H1 (cell line): ENCODE data around the gene CAMKK1.

ENCODE experiments used
- CBX5 ChIP-seq: fragments of 300-800, 300-1000 bp; sonication (generic); IDR thresholded peaks from 2 replicates; pipeline ENCODE4 v1.7.1; 2016; ENCODE audit warnings: antibody characterized with exemption, low read length, low read depth
- CTCF ChIP-seq, 3 experiments: IDR thresholded peaks; 1 replicate in 2 of 3; 2 replicates in 1 of 3; pipeline versions ENCODE4 v1.5.1 to v1.6.1; 2011; ENCODE audit warnings: low read length in 3 of 3, mild to moderate bottlenecking in 3 of 3, inconsistent platforms in 2 of 3, low read depth in 1 of 3, moderate library complexity in 1 of 3; ENCODE audit not compliant: insufficient read depth in 1 of 3; ENCODE audit errors: control extremely low read depth in 1 of 3
- EGR1 ChIP-seq: IDR thresholded peaks from 2 replicates; pipeline ENCODE4 v1.6.1; 2011; ENCODE audit warnings: low read depth, low read length, borderline replicate concordance
- EP300 ChIP-seq, 2 experiments: IDR thresholded peaks; 1 replicate in 1 of 2; 2 replicates in 1 of 2; pipeline ENCODE4 v1.6.1; 2011 to 2012; ENCODE audit warnings: low read depth in 2 of 2, low read length in 2 of 2, mild to moderate bottlenecking in 2 of 2, borderline replicate concordance in 1 of 2, inconsistent platforms in 1 of 2, moderate library complexity in 1 of 2
- KDM1A ChIP-seq: fragments of 200-600, 300-600 bp; sonication (generic); IDR thresholded peaks from 2 replicates; pipeline ENCODE4 v1.7.1; 2016; ENCODE audit warnings: mild to moderate bottlenecking, low read length, borderline replicate concordance
- POLR2A ChIP-seq, 2 experiments: IDR thresholded peaks; 1 replicate in 1 of 2; 2 replicates in 1 of 2; pipeline ENCODE4 v1.6.1; 2011; ENCODE audit warnings: low read depth in 2 of 2, low read length in 2 of 2, mild to moderate bottlenecking in 2 of 2; ENCODE audit errors: control extremely low read depth in 1 of 2
- POLR2AphosphoS5 ChIP-seq: IDR thresholded peaks from 2 replicates; pipeline ENCODE4 v1.6.1; 2011; ENCODE audit warnings: low read depth, low read length
- SIN3A ChIP-seq, 2 experiments: IDR thresholded peaks in 1 of 2; conservative IDR thresholded peaks in 1 of 2; 2 replicates each; pipeline ENCODE4 v1.6.1; 2011 to 2012; ENCODE audit warnings: low read length in 2 of 2, improper control_type of control experiment in 1 of 2, low read depth in 1 of 2, mild to moderate bottlenecking in 1 of 2
- SP4 ChIP-seq: IDR thresholded peaks from 2 replicates; pipeline ENCODE4 v1.6.1; 2012; ENCODE audit warnings: low read length, inconsistent platforms
- USF2 ChIP-seq: IDR thresholded peaks from 2 replicates; pipeline ENCODE4 v1.6.1; 2011; ENCODE audit warnings: low read length, improper control_type of control experiment
- TF ChIP-seq, protein P1 (sequence below): IDR thresholded peaks from 2 replicates; pipeline ENCODE4 v1.6.1; 2012; ENCODE audit warnings: inconsistent platforms
- TF ChIP-seq, protein P2 (sequence below): IDR thresholded peaks from 2 replicates; pipeline ENCODE4 v1.6.1; 2011; ENCODE audit warnings: low read depth, mild to moderate bottlenecking, low read length; ENCODE audit not compliant: insufficient read depth

DNA sequence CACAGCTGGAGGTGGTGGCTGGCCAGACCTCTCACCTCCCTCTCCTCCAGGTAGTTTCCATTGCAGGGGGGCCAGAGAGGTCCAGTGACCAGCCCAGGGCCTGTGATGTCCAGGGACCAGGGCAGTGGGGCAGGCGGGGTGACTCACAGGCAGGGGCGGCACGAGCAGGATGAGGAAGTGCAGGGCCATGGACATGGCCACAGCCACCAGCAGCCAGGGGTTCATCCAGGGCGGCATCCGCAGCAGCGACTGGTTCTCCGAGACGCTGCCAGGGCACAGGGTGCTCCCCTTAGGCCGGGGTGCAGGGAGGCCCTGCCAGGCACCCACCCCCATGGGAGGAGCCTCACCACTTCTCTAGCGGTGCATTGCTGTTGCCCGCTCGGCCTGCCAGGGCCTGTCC lies 36.3 kb upstream of the CAMKK1 start:
- no peak for TF ChIP-seq KDM1A
- TF ChIP-seq, protein P1, sequence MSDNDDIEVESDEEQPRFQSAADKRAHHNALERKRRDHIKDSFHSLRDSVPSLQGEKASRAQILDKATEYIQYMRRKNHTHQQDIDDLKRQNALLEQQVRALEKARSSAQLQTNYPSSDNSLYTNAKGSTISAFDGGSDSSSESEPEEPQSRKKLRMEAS = no peak
- no peak for TF ChIP-seq SP4
- TF ChIP-seq EP300 (IDR thresholded peaks at IDR 0.05; ENCODE audit: borderline replicate concordance in 1 of 2, low read depth in 2 of 2, low read length in 2 of 2) = no peak
- no peak for TF ChIP-seq CTCF (IDR thresholded peaks at IDR 0.05; ENCODE audit: control extremely low read depth in 1 of 3, insufficient read depth in 1 of 3, low read depth in 1 of 3, low read length in 3 of 3)
- no peak for TF ChIP-seq USF2
- no peak for TF ChIP-seq POLR2A (IDR thresholded peaks at IDR 0.05; ENCODE audit: control extremely low read depth in 1 of 2, low read depth in 2 of 2, low read length in 2 of 2)
- TF ChIP-seq POLR2AphosphoS5 = no peak
- no peak for TF ChIP-seq SIN3A (conservative IDR thresholded peaks at IDR 0.05 in 1 of 2, IDR thresholded peaks at IDR 0.05 in 1 of 2; ENCODE audit: low read depth in 1 of 2, low read length in 2 of 2)
- no peak for TF ChIP-seq CBX5
- TF ChIP-seq, protein P2, sequence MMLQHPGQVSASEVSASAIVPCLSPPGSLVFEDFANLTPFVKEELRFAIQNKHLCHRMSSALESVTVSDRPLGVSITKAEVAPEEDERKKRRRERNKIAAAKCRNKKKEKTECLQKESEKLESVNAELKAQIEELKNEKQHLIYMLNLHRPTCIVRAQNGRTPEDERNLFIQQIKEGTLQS = no peak
- TF ChIP-seq EGR1 = no peak
